HEK293 (cell line): ENCODE data around the gene KLHL28.

Source experiments
- CTCF ChIA-PET: fragments of 350-600 bp; formaldehyde crosslinking; extraction: SDS; loops from one replicate; lab custom pipeline; 2021; ENCODE audit warnings: antibody characterized with exemption; lab: Yijun Ruan, JAX
- POLR2A ChIA-PET: fragments of 300-600 bp; formaldehyde crosslinking; extraction: SDS; loops from one replicate; lab custom pipeline; 2020; ENCODE audit warnings: antibody characterized with exemption, inconsistent platforms; lab: Yijun Ruan, JAX
- H3K27ac ChIP-seq: fragments of 200-500 bp; sonication (Bioruptor generic); 2 replicates; pipeline ENCODE4 v1.5.1; 2014; ENCODE audit warnings: low read depth, low read length, control low read depth, inconsistent platforms; ENCODE audit errors: extremely low read depth
- H3K36me3 ChIP-seq, 2 experiments: fragments of 200-500 bp in 1 of 2; sonication (Bioruptor generic) in 1 of 2; 1 replicate in 1 of 2; 2 replicates in 1 of 2; pipeline ENCODE4 v1.5.1; 2014 to 2017; ENCODE audit warnings: inconsistent platforms in 2 of 2, low read length in 2 of 2; ENCODE audit not compliant: control insufficient read depth in 2 of 2, insufficient read depth in 1 of 2
- H3K4me1 ChIP-seq: fragments of 200-500 bp; sonication (Bioruptor generic); 2 replicates; pipeline ENCODE4 v1.5.1; 2014; ENCODE audit warnings: mild to moderate bottlenecking, low read length, inconsistent platforms; ENCODE audit not compliant: control insufficient read depth, insufficient read depth
- H3K4me3 ChIP-seq: 2 replicates; pipeline ENCODE4 v1.5.1; 2011; ENCODE audit warnings: low read depth, mild to moderate bottlenecking, control low read depth, low read length, moderate library complexity
- H3K9me3 ChIP-seq: fragments of 200-500 bp; sonication (Bioruptor generic); 2 replicates; pipeline ENCODE4 v1.5.1; 2014; ENCODE audit warnings: low read depth, low read length, inconsistent platforms; ENCODE audit not compliant: control insufficient read depth, insufficient read depth
- BCL11A ChIP-seq: fragments of 450-650 bp; formaldehyde crosslinking; IDR thresholded peaks from 2 replicates; pipeline ENCODE4 v1.5.1; 2016; ENCODE audit warnings: low read depth, missing biosample characterization, missing genetic modification characterization
- RBAK ChIP-seq: fragments of 450-650 bp; formaldehyde crosslinking; IDR thresholded peaks from 2 replicates; pipeline ENCODE4 v1.5.1; 2016; ENCODE audit warnings: missing biosample characterization, missing genetic modification characterization
- SP3 ChIP-seq: fragments of 450-650 bp; formaldehyde crosslinking; IDR thresholded peaks from 2 replicates; pipeline ENCODE4 v1.5.1; 2016; ENCODE audit warnings: missing biosample characterization, missing genetic modification characterization
- WT1 ChIP-seq: fragments of 450-650 bp; formaldehyde crosslinking; IDR thresholded peaks from 2 replicates; pipeline ENCODE4 v1.5.1; 2016; ENCODE audit warnings: missing biosample characterization, missing genetic modification characterization
- ZBTB8A ChIP-seq: fragments of 450-650 bp; formaldehyde crosslinking; IDR thresholded peaks from 2 replicates; pipeline ENCODE4 v1.5.1; 2016; ENCODE audit warnings: missing biosample characterization, missing genetic modification characterization
- ZNF16 ChIP-seq: fragments of 450-650 bp; formaldehyde crosslinking; IDR thresholded peaks from 2 replicates; pipeline ENCODE4 v1.5.1; 2016; ENCODE audit warnings: low read depth, missing biosample characterization, missing genetic modification characterization
- ZNF350 ChIP-seq: fragments of 450-650 bp; formaldehyde crosslinking; IDR thresholded peaks from 2 replicates; pipeline ENCODE4 v1.5.0; 2017; ENCODE audit warnings: missing biosample characterization, mild to moderate bottlenecking, missing genetic modification characterization
- ZNF354C ChIP-seq: fragments of 450-650 bp; formaldehyde crosslinking; IDR thresholded peaks from 2 replicates; pipeline ENCODE4 v1.5.1; 2016; ENCODE audit warnings: missing biosample characterization, missing genetic modification characterization, low read depth, borderline replicate concordance
- ZNF544 ChIP-seq: fragments of 450-650 bp; formaldehyde crosslinking; IDR thresholded peaks from 2 replicates; pipeline ENCODE4 v1.5.0; 2017; ENCODE audit warnings: missing biosample characterization, missing genetic modification characterization
- ZSCAN16 ChIP-seq: fragments of 450-650 bp; formaldehyde crosslinking; IDR thresholded peaks from 2 replicates; pipeline ENCODE4 v1.5.1; 2016; ENCODE audit warnings: missing biosample characterization, missing genetic modification characterization
- TF ChIP-seq, protein P1 (sequence below): fragments of 450-650 bp; formaldehyde crosslinking; conservative IDR thresholded peaks from 2 replicates; pipeline ENCODE4 v1.5.1; 2016; ENCODE audit warnings: low read depth, missing biosample characterization, missing genetic modification characterization
- TF ChIP-seq, protein P2 (sequence below): fragments of 450-650 bp; formaldehyde crosslinking; IDR thresholded peaks from 2 replicates; pipeline ENCODE4 v1.5.1; 2016; ENCODE audit warnings: missing biosample characterization, missing genetic modification characterization, low read depth
- TF ChIP-seq, protein P3 (sequence below): fragments of 450-650 bp; formaldehyde crosslinking; IDR thresholded peaks from 2 replicates; pipeline ENCODE4 v1.5.1; 2016; ENCODE audit warnings: missing biosample characterization, missing genetic modification characterization
- TF ChIP-seq, protein P4 (sequence below): fragments of 450-650 bp; formaldehyde crosslinking; IDR thresholded peaks from 2 replicates; pipeline ENCODE4 v1.5.1; 2016; ENCODE audit warnings: missing biosample characterization, missing genetic modification characterization, low read depth

The KLHL28 gene

DNA sequence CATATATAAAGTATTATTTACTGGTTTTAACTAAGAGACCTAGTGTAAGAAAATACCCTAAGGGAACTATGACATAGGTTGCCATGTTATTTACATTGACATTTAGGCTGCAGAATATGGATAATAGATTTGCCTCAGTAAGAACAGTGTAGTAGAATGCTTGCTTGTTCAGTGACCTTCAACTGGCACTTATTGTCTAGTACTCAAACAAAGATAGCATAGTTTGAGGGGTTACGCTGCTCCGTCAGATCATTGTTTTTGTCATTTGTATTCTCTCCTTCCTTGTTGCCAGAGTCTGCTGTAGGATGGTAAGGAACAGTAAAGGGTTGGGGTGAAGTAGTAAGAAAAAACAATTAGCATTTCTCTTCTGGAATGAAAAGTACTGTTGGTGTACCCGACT lies 33.4 kb upstream of the KLHL28 start (continued):
- TF ChIP-seq, protein P1, sequence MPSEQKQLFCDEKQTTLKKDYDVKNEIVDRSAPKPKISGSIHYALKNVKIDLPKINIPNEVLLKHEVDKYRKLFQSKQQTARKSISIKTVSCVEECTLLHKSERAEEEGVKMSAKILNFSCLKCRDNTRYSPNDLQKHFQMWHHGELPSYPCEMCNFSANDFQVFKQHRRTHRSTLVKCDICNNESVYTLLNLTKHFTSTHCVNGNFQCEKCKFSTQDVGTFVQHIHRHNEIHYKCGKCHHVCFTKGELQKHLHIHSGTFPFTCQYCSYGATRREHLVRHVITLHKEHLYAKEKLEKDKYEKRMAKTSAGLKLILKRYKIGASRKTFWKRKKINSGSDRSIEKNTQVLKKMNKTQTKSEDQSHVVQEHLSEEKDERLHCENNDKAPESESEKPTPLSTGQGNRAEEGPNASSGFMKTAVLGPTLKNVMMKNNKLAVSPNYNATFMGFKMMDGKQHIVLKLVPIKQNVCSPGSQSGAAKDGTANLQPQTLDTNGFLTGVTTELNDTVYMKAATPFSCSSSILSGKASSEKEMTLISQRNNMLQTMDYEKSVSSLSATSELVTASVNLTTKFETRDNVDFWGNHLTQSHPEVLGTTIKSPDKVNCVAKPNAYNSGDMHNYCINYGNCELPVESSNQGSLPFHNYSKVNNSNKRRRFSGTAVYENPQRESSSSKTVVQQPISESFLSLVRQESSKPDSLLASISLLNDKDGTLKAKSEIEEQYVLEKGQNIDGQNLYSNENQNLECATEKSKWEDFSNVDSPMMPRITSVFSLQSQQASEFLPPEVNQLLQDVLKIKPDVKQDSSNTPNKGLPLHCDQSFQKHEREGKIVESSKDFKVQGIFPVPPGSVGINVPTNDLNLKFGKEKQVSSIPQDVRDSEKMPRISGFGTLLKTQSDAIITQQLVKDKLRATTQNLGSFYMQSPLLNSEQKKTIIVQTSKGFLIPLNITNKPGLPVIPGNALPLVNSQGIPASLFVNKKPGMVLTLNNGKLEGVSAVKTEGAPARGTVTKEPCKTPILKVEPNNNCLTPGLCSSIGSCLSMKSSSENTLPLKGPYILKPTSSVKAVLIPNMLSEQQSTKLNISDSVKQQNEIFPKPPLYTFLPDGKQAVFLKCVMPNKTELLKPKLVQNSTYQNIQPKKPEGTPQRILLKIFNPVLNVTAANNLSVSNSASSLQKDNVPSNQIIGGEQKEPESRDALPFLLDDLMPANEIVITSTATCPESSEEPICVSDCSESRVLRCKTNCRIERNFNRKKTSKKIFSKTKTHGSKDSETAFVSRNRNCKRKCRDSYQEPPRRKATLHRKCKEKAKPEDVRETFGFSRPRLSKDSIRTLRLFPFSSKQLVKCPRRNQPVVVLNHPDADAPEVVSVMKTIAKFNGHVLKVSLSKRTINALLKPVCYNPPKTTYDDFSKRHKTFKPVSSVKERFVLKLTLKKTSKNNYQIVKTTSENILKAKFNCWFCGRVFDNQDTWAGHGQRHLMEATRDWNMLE (tag by site-specific recombination) = no peak
- no peak for TF ChIP-seq ZNF544
- no peak for TF ChIP-seq ZNF350 (tag by site-specific recombination)
- TF ChIP-seq, all 188 proteins: peak for 0

DNA sequence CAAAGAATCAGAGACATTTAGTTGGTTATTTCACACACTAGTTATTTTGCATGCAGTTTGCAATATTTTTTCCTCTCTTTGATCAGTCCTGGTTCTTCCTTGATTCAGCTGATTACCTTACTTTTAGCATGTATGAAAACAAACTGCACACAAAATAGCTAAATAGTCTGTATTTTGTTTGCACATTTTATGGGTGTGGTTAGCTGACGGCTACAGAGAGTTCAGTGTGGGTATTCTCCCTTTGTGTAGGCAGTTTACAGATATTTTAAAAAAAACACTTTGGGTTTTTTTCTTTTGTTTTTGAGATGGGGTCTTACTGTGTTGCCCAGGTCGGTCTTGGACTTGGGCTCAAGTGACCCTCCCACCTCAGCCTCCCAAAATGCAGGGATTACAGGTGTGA lies 28.8 kb upstream of the KLHL28 start:
- no peak overlapping the region for H3K4me3 ChIP-seq
- TF ChIP-seq, protein P2, sequence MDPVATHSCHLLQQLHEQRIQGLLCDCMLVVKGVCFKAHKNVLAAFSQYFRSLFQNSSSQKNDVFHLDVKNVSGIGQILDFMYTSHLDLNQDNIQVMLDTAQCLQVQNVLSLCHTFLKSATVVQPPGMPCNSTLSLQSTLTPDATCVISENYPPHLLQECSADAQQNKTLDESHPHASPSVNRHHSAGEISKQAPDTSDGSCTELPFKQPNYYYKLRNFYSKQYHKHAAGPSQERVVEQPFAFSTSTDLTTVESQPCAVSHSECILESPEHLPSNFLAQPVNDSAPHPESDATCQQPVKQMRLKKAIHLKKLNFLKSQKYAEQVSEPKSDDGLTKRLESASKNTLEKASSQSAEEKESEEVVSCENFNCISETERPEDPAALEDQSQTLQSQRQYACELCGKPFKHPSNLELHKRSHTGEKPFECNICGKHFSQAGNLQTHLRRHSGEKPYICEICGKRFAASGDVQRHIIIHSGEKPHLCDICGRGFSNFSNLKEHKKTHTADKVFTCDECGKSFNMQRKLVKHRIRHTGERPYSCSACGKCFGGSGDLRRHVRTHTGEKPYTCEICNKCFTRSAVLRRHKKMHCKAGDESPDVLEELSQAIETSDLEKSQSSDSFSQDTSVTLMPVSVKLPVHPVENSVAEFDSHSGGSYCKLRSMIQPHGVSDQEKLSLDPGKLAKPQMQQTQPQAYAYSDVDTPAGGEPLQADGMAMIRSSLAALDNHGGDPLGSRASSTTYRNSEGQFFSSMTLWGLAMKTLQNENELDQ (tag by site-specific recombination) = no peak
- TF ChIP-seq ZBTB8A (tag by site-specific recombination) (no peak), ZSCAN16 (no peak), WT1 (no peak), RBAK (tag by site-specific recombination) (no peak), BCL11A (tag by site-specific recombination) (no peak), ZNF16 (tag by site-specific recombination) (no peak), SP3 (no peak), ZNF354C (tag by site-specific recombination) (no peak)
- TF ChIP-seq, protein P3, sequence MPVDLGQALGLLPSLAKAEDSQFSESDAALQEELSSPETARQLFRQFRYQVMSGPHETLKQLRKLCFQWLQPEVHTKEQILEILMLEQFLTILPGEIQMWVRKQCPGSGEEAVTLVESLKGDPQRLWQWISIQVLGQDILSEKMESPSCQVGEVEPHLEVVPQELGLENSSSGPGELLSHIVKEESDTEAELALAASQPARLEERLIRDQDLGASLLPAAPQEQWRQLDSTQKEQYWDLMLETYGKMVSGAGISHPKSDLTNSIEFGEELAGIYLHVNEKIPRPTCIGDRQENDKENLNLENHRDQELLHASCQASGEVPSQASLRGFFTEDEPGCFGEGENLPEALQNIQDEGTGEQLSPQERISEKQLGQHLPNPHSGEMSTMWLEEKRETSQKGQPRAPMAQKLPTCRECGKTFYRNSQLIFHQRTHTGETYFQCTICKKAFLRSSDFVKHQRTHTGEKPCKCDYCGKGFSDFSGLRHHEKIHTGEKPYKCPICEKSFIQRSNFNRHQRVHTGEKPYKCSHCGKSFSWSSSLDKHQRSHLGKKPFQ (tag by site-specific recombination) = no peak
- TF ChIP-seq, protein P4, sequence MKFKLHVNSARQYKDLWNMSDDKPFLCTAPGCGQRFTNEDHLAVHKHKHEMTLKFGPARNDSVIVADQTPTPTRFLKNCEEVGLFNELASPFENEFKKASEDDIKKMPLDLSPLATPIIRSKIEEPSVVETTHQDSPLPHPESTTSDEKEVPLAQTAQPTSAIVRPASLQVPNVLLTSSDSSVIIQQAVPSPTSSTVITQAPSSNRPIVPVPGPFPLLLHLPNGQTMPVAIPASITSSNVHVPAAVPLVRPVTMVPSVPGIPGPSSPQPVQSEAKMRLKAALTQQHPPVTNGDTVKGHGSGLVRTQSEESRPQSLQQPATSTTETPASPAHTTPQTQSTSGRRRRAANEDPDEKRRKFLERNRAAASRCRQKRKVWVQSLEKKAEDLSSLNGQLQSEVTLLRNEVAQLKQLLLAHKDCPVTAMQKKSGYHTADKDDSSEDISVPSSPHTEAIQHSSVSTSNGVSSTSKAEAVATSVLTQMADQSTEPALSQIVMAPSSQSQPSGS (tag by site-specific recombination) = no peak
- TF ChIP-seq, all 188 proteins: peak for 0
- H3K4me1 ChIP-seq = peaks cover 7% of the 10 kb centered on the region
- POLR2A ChIA-PET = no interaction called here
- H3K36me3 ChIP-seq = no peaks in the 10 kb centered on the region; a peak in 1 of 3 replicates
- no peaks in the 10 kb centered on the region for H3K9me3 ChIP-seq
- CTCF ChIA-PET = no interaction called here
- H3K27ac ChIP-seq = no peak overlapping the region
